LNCAP (cell line): ENCODE results near the gene SLC37A2.

Experiments
- TF ChIP-seq, protein P1 (sequence below): fragments of 450-650 bp; IDR thresholded peaks from 2 replicates; pipeline ENCODE4 v1.5.1; 2017; ENCODE audit warnings: mild to moderate bottlenecking

Gene SLC37A2

GRCh38 chr11:125082611-125083311, 19.7 kb downstream of the SLC37A2 start:
- TF ChIP-seq, protein P1, sequence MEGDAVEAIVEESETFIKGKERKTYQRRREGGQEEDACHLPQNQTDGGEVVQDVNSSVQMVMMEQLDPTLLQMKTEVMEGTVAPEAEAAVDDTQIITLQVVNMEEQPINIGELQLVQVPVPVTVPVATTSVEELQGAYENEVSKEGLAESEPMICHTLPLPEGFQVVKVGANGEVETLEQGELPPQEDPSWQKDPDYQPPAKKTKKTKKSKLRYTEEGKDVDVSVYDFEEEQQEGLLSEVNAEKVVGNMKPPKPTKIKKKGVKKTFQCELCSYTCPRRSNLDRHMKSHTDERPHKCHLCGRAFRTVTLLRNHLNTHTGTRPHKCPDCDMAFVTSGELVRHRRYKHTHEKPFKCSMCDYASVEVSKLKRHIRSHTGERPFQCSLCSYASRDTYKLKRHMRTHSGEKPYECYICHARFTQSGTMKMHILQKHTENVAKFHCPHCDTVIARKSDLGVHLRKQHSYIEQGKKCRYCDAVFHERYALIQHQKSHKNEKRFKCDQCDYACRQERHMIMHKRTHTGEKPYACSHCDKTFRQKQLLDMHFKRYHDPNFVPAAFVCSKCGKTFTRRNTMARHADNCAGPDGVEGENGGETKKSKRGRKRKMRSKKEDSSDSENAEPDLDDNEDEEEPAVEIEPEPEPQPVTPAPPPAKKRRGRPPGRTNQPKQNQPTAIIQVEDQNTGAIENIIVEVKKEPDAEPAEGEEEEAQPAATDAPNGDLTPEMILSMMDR: no peak

GRCh38 chr11:125083312-125084056, 20.4 kb downstream of the SLC37A2 start:
- TF ChIP-seq, protein P1: no peak

- TF ChIP-seq, protein P1: no peak
Observed at GRCh38 chr11:125084057-125084416, 20.9 kb downstream of the SLC37A2 start.

DNA sequence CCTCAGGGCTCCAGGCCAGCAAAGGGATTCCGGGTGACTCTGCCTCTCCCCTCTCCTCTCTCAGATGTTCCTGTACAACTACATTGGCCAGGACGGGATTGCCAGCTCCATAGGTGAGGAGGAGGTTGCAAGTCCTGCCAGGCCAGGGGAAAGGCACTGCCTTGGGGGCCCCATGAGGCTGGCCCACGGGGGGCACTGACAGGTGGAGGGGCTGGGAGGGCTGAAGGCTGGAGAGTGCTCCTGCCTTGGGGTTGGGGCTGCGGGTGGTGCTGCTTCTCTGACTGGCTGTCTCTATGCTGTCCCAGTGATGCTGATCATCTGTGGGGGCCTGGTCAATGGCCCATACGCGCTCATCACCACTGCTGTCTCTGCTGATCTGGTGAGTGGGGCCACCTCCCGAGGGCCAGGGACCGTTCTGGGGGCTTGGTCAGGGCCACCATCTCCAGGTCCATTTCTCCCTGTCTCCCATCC, 21.7 kb downstream of the SLC37A2 start:
- TF ChIP-seq, protein P1: no peak

GRCh38 chr11:125085301-125086081, 22.4 kb downstream of the SLC37A2 start:
- TF ChIP-seq, protein P1: no peak

DNA sequence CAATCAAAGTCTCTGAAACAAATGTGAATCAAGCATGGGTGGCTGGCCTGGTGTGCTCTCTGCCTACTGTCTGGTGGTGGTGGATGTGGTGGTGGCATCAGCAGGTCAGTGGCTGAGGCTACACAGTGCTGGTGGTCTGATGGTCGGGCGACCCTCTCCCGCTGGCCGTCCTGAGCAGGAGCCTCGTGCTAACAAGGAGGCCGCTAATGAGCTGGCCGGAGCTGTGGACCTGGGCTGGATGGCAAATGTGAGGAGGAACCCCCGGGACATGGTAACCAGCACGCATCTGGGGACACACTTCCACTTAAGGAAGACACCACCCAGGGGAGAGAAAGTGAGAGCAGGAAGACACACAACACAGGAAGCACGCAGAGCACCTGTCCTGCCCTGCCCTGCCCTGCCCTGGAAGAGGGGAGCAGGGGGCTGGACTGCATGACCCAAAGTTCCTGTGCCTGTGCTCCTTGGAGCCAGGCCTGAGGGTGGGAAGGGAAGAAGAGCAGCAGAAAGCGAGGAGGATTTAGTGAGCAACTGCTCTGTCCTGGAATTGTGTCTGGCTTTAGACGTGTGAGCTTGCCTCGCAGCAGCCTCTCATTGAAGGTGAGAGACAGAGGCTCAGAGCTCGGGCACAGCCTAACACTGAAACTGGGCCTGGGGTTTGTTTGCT, 23.7 kb downstream of the SLC37A2 start:
- TF ChIP-seq, protein P1: no peak

GRCh38 chr11:125088123-125088522, 25.0 kb downstream of the SLC37A2 start:
- TF ChIP-seq, protein P1: no peak
